Body of pancreas (tissue), 4 donors: ENCODE data around the gene ZNF578. TPM values are rescaled to one million over a fixed set of nuclear protein-coding genes. Genes with fewer than 3 reads are reported as not detected.
A peak's percentile ranks its signal among the peaks of the same experiment; 100 is the strongest.
"Not testable (repeated sequence)": the region's sequence is repeated elsewhere in the genome, so short reads cannot be mapped to it uniquely, and the experiment has no call there.

Experiments used
- ATAC-seq: fragments of 150-250 bp; one replicate; pipeline ENCODE4 v1.9.1; 2016
- DNase-seq, 4 donors: peaks; one replicate each; pipeline ENCODE4 v3.0.0-alpha.2; 2019
- H3K27ac ChIP-seq, 4 donors: fragments of 200-600 bp; sonication (generic); 1 replicate in 3 of 4; 2 replicates in 1 of 4; pipeline versions ENCODE4 v1.5.1 to v1.6.1; 2016 to 2019; ENCODE audit warnings: mild to moderate bottlenecking in 1 of 4, mixed read lengths in 1 of 4, moderate library complexity in 1 of 4
- H3K27me3 ChIP-seq, 2 donors: fragments of 200-600 bp; sonication (generic); one replicate each; pipeline ENCODE4 v1.6.0; 2016; ENCODE audit warnings: mild to moderate bottlenecking in 1 of 2
- H3K36me3 ChIP-seq, 2 donors: fragments of 200-600 bp; sonication (generic); replicated peaks in 1 of 2; 2 replicates each; pipeline ENCODE4 v1.5.1; 2016; ENCODE audit warnings: low read depth in 2 of 2; ENCODE audit not compliant: insufficient read depth in 1 of 2
- H3K4me1 ChIP-seq: fragments of 200-600 bp; sonication (generic); one replicate; pipeline ENCODE4 v1.6.0; 2016
- H3K4me3 ChIP-seq, 2 donors: fragments of 200-600 bp; sonication (generic); 1 replicate in 1 of 2; 2 replicates in 1 of 2; pipeline ENCODE4 v1.5.1; 2016 to 2019
- H3K9me3 ChIP-seq, 3 donors: fragments of 200-600 bp; sonication (generic); 1 replicate in 2 of 3; 2 replicates in 1 of 3; pipeline ENCODE4 v1.5.1; 2016
- POLR2A ChIP-seq, 3 donors: fragments of 450-650 bp; IDR thresholded peaks; one replicate each; pipeline ENCODE4 v1.6.1; 2016; ENCODE audit warnings: antibody characterized with exemption in 3 of 3, mild to moderate bottlenecking in 2 of 3
- WGBS, 2 donors: methylation state at CpG; one replicate each; pipeline ENCODE4 v1.1.5; 2017; 5-methylcytosine and 5-hydroxymethylcytosine counted together
- intact Hi-C: fragments of 100-400 bp; cut with DNase I; formaldehyde crosslinking; loops from one replicate; pipeline ENCODE4 v1.15.1; 2023
- total RNA-seq, 2 donors: library from RNA; depleted of rRNA; stranded (reverse); fragments of >200 nt; gene quantifications; one replicate each; pipeline ENCODE4 v1.1.0, GENCODE V29; 2016
- TF ChIP-seq, protein P1 (sequence below), 7 experiments: fragments of 450-650 bp in 4 of 7; fragments of 200-600 bp in 3 of 7; sonication (generic) in 3 of 7; IDR thresholded peaks; one replicate each; pipeline ENCODE4 v1.5.1; 2016 to 2019; ENCODE audit warnings: antibody characterized with exemption in 7 of 7

The ZNF578 gene
- total RNA-seq, 2 donors from 2014 or later: 3.4 TPM; not detected in 1

DNA sequence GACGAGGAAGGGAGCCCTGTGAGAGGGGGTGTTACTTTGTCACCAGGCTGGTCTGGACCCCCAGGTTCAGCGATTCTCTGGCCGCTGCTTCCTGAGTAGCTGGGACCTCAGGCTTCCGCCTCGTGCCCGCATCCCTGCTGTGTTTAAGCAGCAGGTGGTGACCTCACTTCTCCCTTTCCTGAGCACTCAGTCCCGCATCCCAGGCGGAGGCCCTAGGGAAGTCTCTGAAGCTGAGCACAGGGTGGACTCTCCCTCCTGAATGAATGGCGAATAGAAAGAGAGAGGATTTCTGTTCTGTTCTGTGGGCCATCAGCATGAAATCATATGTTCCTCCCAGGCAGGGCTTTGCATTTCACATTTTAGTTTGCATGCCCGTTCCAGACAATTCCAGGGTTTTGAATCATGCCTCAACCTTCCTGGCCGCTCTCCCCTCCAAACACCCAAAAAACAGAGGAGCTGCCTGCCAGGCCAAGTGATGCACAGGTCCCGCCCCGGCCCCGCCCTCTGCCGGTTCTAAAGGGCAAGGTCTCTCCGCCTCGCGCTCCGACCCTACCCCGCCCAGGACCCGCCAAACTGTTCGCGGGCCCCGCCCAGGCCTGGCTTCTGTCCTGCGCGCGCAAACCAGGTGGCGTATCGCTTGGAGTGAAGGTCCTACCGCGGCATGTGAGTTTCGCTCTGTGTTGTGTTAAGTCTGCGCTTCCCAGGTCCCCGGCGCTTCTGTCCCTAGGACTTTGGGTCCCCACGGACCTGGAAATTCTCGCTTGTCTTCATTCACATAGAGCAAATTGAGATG lies 39.0 kb downstream of the ZNF578 start:
- H3K9me3 ChIP-seq: peaks cover 0 to 33% (median 0%) of the 10 kb centered on the region in 3 donors
- WGBS, 2 donors: 24 to 42% methylated on average over 20 to 37 of the region's 37 CpGs
- no peak for ATAC-seq

DNA sequence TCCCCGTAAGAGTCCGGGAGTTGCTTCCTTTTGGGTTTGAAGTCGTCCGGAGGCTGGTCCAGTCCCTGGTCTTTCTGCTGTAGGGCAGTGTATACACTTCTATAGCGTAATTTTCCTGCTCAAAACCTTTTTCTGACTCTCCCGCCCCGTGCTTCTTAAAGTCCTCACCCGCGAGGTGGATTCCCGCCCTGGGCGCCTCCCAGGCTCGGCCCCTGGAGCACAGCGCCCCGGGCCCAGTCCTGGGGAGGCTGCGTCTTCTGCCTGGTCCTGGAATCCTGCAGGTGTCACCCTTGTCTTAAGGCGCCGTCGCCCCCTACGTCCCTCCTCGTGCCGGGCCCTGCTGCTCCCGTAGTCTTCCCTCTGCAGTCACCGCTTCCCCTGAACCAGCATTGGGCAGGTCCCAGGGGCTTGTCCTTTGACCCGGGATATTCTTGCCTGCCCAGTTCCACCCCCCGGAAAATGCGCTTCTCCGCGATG lies 39.7 kb downstream of the ZNF578 start:
- DNase-seq: peak in 2 of 4 donors; percentile 1 to 5
- no peak overlapping the region for H3K4me3 ChIP-seq

More for the DNA sequence above, 39.0 kb downstream of the ZNF578 start:
- H3K27me3 ChIP-seq: no peaks in the 10 kb centered on the region
- no peak overlapping the region for H3K4me3 ChIP-seq
- intact Hi-C loops: no loop called here
- no peaks in the 10 kb centered on the region for H3K36me3 ChIP-seq
- no peak overlapping the region for H3K27ac ChIP-seq
- no peaks in the 10 kb centered on the region for H3K4me1 ChIP-seq
- DNase-seq: peak in 1 of 4 donors; percentile 9
- TF ChIP-seq, protein P1, sequence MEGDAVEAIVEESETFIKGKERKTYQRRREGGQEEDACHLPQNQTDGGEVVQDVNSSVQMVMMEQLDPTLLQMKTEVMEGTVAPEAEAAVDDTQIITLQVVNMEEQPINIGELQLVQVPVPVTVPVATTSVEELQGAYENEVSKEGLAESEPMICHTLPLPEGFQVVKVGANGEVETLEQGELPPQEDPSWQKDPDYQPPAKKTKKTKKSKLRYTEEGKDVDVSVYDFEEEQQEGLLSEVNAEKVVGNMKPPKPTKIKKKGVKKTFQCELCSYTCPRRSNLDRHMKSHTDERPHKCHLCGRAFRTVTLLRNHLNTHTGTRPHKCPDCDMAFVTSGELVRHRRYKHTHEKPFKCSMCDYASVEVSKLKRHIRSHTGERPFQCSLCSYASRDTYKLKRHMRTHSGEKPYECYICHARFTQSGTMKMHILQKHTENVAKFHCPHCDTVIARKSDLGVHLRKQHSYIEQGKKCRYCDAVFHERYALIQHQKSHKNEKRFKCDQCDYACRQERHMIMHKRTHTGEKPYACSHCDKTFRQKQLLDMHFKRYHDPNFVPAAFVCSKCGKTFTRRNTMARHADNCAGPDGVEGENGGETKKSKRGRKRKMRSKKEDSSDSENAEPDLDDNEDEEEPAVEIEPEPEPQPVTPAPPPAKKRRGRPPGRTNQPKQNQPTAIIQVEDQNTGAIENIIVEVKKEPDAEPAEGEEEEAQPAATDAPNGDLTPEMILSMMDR (IDR thresholded peaks at IDR 0.05): no peak
- TF ChIP-seq POLR2A (IDR thresholded peaks at IDR 0.05): no peak

DNA sequence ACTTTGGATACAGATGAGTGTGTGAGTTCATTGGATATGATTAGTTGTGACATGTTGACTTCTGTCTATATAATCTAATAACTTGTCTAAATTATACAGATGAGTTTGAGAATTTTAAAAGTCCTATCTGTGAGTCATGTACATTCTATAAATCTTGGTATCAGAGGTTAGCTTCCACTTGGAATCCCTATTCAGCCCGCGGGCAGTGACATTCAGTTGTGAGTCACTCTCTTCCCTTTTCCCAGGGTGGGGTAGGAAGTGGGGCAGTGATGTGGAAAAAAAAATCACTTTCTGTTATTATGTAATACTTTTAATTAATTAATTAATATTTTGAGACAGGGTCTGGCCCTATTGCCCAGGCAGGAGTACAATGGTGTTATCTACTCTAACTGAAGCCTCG lies 41.2 kb downstream of the ZNF578 start:
- Histone ChIP-seq H3K27ac (no peak overlapping the region), H3K4me3 (no peak overlapping the region), H3K9me3 (peaks cover 0 to 21% (median 0%) of the 10 kb centered on the region in 3 donors), H3K36me3 (no peaks in the 10 kb centered on the region), H3K4me1 (no peaks in the 10 kb centered on the region), H3K27me3 (no peaks in the 10 kb centered on the region)
- ATAC-seq (no peak), DNase-seq (no peak)
- WGBS, 2 donors: 90 to 93% methylated on average over 3 of the region's 3 CpGs
- TF ChIP-seq, protein P1 (IDR thresholded peaks at IDR 0.05): no peak
- TF ChIP-seq POLR2A (IDR thresholded peaks at IDR 0.05): no peak
- intact Hi-C loops: no loop called here

More for the DNA sequence above, 39.7 kb downstream of the ZNF578 start:
- H3K27me3 ChIP-seq: no peaks in the 10 kb centered on the region
- intact Hi-C loops: no loop called here
- no peak overlapping the region for H3K27ac ChIP-seq
- H3K36me3 ChIP-seq: no peaks in the 10 kb centered on the region
- ATAC-seq: no peak
- H3K4me1 ChIP-seq: no peaks in the 10 kb centered on the region
- 7 to 10% methylated on average over 26 to 28 of the region's 28 CpGs for WGBS, 2 donors
- TF ChIP-seq POLR2A (IDR thresholded peaks at IDR 0.05): no peak
- TF ChIP-seq, protein P1 (IDR thresholded peaks at IDR 0.05): no peak
- H3K9me3 ChIP-seq: peaks cover 0 to 30% (median 0%) of the 10 kb centered on the region in 3 donors

DNA sequence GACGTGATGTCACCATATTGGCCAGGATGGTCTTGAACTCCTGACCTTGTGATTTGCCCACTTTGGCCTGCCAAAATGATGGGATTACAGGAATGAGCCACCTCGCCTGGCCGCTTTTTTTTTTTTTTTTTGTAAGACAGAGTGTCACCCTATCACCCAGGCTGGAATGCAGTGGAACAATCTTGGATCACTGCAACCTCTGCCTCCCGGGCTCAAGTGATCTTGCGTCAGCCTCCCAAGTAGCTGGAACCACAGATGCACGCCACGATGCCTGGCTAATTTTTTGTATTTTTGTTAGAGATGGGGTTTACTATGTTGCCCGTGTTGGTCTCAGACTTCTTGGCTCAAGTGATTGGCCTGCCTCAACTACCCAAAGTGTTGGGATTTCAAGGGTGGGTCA lies 45.2 kb downstream of the ZNF578 start:
- H3K4me3 ChIP-seq: no peak overlapping the region
- intact Hi-C loops: no loop called here
- no peaks in the 10 kb centered on the region for H3K4me1 ChIP-seq
- WGBS, 2 donors: 82 to 93% methylated on average over 8 of the region's 8 CpGs
- DNase-seq: no peak
- no peaks in the 10 kb centered on the region for H3K36me3 ChIP-seq
- H3K27ac ChIP-seq: no peak overlapping the region
- H3K27me3 ChIP-seq: no peaks in the 10 kb centered on the region
- no peak for TF ChIP-seq POLR2A (IDR thresholded peaks at IDR 0.05)
- TF ChIP-seq, protein P1 (IDR thresholded peaks at IDR 0.05): no peak
- peaks cover 0 to 13% (median 0%) of the 10 kb centered on the region in 3 donors for H3K9me3 ChIP-seq
- ATAC-seq: no peak

DNA sequence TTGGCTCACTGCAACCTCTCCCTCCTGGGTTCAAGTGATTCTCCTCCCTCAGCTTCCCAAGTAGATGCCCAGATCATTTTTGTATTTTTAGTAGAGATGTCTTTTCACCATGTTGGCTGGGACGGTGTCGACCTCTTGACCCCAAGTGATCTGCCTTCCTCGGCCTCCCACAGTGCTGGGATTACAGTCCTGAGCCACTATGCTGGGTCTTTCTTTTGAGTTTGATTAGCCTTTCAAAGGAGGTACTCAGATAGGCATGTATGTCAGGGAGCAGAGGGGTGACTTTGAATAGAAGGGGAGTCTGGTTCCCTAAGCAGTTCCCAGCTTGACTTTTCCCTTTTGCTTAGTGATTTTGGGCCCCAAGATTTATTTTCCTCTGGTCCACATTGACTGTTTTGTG lies 47.1 kb downstream of the ZNF578 start:
- DNase-seq, H3K27ac ChIP-seq, H3K27me3 ChIP-seq, H3K4me3 ChIP-seq, H3K4me1 ChIP-seq, H3K9me3 ChIP-seq, ATAC-seq, H3K36me3 ChIP-seq, intact Hi-C loops: not testable (repeated sequence)
- WGBS, 2 donors: 22 to 24% methylated on average over 3 of the region's 3 CpGs

DNA sequence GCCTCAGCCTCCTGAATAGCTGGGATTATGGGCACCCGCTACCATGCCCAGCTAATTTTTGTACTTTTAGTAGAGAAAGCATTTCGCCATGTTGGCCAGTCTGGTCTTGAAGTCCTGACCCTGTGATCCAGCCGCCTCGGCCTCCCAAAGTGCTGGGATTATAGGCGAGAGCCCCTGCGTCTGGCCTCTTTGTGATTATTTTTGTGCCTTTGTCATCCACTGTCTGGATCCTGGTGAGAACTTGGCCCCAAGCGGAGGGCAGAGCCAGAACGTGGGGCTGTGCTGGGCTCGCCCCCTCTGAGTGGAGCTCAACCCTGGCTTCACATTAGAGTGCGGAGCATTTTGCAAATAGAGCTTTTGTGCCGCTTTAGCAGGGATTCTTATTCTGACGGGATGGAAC lies 47.6 kb downstream of the ZNF578 start:
- not testable (repeated sequence) for ATAC-seq, H3K9me3 ChIP-seq

More for the DNA sequence above, 47.6 kb downstream of the ZNF578 start:
- intact Hi-C loops, H3K4me3 ChIP-seq, DNase-seq, H3K36me3 ChIP-seq, H3K4me1 ChIP-seq, H3K27me3 ChIP-seq, H3K27ac ChIP-seq: not testable (repeated sequence)
- 79 to 93% methylated on average over 6 to 12 of the region's 12 CpGs for whole genome bisulfite sequencing, 2 donors
